ENCODE data around the gene SKAP1. TPM values are rescaled to one million over a fixed set of nuclear protein-coding genes. Genes with fewer than 3 reads are reported as not detected.

Gene SKAP1
- total RNA-seq, 6 donors from 2014 or later = 1.9 to 5.3 (median 3.9) TPM

- Histone ChIP-seq H3K36me3 (no peaks in the 10 kb centered on the region), H3K27me3 (no peaks in the 10 kb centered on the region), H3K27ac (no peak overlapping the region), H3K4me3 (no peak overlapping the region), H3K9me3 (no peaks in the 10 kb centered on the region), H3K4me1 (no peaks in the 10 kb centered on the region)
- no peak for DNase-seq
- TF ChIP-seq POLR2A (IDR thresholded peaks at IDR 0.05) (no peak), POLR2AphosphoS5 (IDR thresholded peaks at IDR 0.05) (no peak), CTCF (IDR thresholded peaks at IDR 0.05) (no peak)
- ATAC-seq (ENCODE audit: low FRiP score in 2 of 2) = no peak
- WGBS, 2 donors = 91 to 96% methylated on average over 3 of the region's 3 CpGs
Measured at GRCh38 chr17:48176471-48176855, 253.6 kb downstream of the SKAP1 start.

- H3K4me3 ChIP-seq = no peak overlapping the region
- H3K4me1 ChIP-seq = no peaks in the 10 kb centered on the region
- DNase-seq (no peak), ATAC-seq (ENCODE audit: low FRiP score in 2 of 2) (peak in 1 of 2 donors; percentile 36)
- no peaks in the 10 kb centered on the region for H3K27me3 ChIP-seq
- H3K27ac ChIP-seq = no peak overlapping the region
- TF ChIP-seq POLR2AphosphoS5 (IDR thresholded peaks at IDR 0.05) (no peak), EP300 (IDR thresholded peaks at IDR 0.05) (no peak), POLR2A (IDR thresholded peaks at IDR 0.05) (no peak)
- H3K36me3 ChIP-seq = no peaks in the 10 kb centered on the region
- 85 to 91% methylated on average over 5 of the region's 5 CpGs for WGBS, 2 donors
- H3K9me3 ChIP-seq = no peaks in the 10 kb centered on the region
Measured at GRCh38 chr17:48175692-48176470, 254.1 kb downstream of the SKAP1 start.

- Histone ChIP-seq H3K4me1 (no peaks in the 10 kb centered on the region), H3K4me3 (no peak overlapping the region), H3K27me3 (no peaks in the 10 kb centered on the region), H3K9me3 (no peaks in the 10 kb centered on the region), H3K36me3 (no peaks in the 10 kb centered on the region), H3K27ac (no peak overlapping the region)
- no peak for ATAC-seq (ENCODE audit: low FRiP score in 2 of 2)
- no peak for DNase-seq
- no peak for TF ChIP-seq POLR2AphosphoS5 (IDR thresholded peaks at IDR 0.05)
- 66 to 69% methylated on average over 3 of the region's 3 CpGs for WGBS, 2 donors
Measured at GRCh38 chr17:48174833-48175523, 255.0 kb downstream of the SKAP1 start.

GRCh38 chr17:48173191-48173984, 256.6 kb downstream of the SKAP1 start:
- no peak for ATAC-seq (ENCODE audit: low FRiP score in 2 of 2)
- H3K27me3 ChIP-seq = no peaks in the 10 kb centered on the region
- WGBS, 2 donors = 71 to 72% methylated on average over 8 of the region's 8 CpGs

GRCh38 chr17:48169926-48170325, 260.1 kb downstream of the SKAP1 start:
- no peak for DNase-seq
- ATAC-seq (ENCODE audit: low FRiP score in 2 of 2) = no peak
- H3K4me1 ChIP-seq = no peaks in the 10 kb centered on the region
- TF ChIP-seq EP300 (IDR thresholded peaks at IDR 0.05) (no peak), POLR2AphosphoS5 (IDR thresholded peaks at IDR 0.05) (no peak), CTCF (IDR thresholded peaks at IDR 0.05) (no peak), POLR2A (IDR thresholded peaks at IDR 0.05) (no peak)
- no peaks in the 10 kb centered on the region for H3K36me3 ChIP-seq
- H3K9me3 ChIP-seq = no peaks in the 10 kb centered on the region
- H3K27ac ChIP-seq = no peak overlapping the region
- no peaks in the 10 kb centered on the region for H3K27me3 ChIP-seq
- H3K4me3 ChIP-seq = no peak overlapping the region
- 73 to 84% methylated on average over 1 of the region's 1 CpG for WGBS, 2 donors

More at GRCh38 chr17:48173191-48173984, 256.6 kb downstream of the SKAP1 start:
- Histone ChIP-seq H3K9me3 (no peaks in the 10 kb centered on the region), H3K27ac (no peak overlapping the region), H3K4me1 (no peaks in the 10 kb centered on the region), H3K4me3 (no peak overlapping the region), H3K36me3 (no peaks in the 10 kb centered on the region)
- no peak for DNase-seq
- TF ChIP-seq POLR2AphosphoS5 (IDR thresholded peaks at IDR 0.05) = no peak
- no peak for TF ChIP-seq POLR2A (IDR thresholded peaks at IDR 0.05)
- TF ChIP-seq CTCF (IDR thresholded peaks at IDR 0.05) = no peak
- TF ChIP-seq EP300 (IDR thresholded peaks at IDR 0.05) = no peak

Data from upper lobe of left lung (tissue), 6 donors.